ENCODE data around the gene ACACB. TPM values are rescaled to one million over a fixed set of nuclear protein-coding genes. Genes with fewer than 3 reads are reported as not detected.

ACACB gene
- total RNA-seq, 1 donor = 6.4 TPM

DNA sequence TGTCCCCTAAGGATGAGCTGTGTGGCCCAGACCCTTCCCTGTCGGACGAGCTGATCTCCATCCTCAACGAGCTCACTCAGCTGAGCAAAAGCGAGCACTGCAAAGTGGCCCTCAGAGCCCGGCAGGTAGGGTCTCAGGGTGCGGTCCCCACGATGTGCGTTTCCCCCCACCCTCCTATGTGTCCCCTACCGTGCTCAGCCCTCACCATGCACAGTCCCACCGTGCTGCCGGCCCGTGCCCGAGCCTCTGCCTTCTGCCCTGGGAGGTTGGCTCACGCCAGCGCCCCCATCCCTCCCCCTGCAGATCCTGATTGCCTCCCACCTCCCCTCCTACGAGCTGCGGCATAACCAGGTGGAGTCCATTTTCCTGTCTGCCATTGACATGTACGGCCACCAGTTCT, 106.1 kb downstream of the ACACB start:
- Histone ChIP-seq H3K27me3 (ENCODE audit: insufficient read depth, low read length) (no peaks in the 10 kb centered on the region), H3K9me3 (ENCODE audit: low read depth, low read length) (no peaks in the 10 kb centered on the region), H3K4me3 (ENCODE audit: low read length) (no peak overlapping the region), H3K4me1 (ENCODE audit: insufficient read depth, low read length) (no peaks in the 10 kb centered on the region)

DNA sequence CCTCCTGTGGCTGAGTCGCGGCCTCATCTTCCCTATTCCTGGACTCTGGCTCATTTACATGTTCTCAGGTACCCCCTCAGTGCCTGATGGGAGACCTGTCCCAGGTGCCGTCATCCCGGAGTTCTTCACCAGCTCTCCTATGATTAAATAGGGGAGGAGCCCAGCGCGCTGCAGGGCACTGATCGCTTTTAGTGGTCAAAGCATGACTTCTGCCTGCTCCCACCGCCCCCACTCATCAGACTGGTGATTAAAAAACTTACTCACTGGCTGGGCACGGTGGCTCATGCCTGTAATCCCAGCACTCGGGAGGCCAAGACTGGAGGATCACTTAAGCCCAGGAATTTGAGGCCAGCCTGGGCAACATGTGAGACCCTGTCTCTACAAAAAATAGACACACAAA, 106.8 kb downstream of the ACACB start:
- Histone ChIP-seq H3K4me3 (ENCODE audit: low read length) (no peak overlapping the region), H3K27me3 (ENCODE audit: insufficient read depth, low read length) (no peaks in the 10 kb centered on the region), H3K4me1 (ENCODE audit: insufficient read depth, low read length) (no peaks in the 10 kb centered on the region), H3K9me3 (ENCODE audit: low read depth, low read length) (no peaks in the 10 kb centered on the region)

DNA sequence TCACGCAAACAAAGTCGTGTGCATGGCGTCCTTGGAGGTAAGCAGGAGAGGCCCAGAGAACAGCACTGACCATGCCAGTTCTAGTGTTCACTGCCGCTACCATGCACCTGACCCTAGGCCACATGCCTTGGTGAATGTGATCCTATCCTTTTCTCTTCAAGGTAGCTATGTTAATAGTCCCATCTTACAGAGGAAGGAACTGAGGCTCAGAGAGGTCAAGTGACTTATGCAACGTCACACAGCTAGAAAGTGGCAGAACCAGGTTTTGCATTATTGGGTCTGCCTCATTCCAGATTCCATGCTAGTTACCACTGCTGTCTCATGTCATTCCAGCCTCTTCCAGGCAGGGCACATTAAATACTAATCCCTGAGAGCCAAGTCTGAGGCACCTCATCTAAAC, 107.5 kb downstream of the ACACB start:
- Histone ChIP-seq H3K4me3 (ENCODE audit: low read length) (no peak overlapping the region), H3K9me3 (ENCODE audit: low read depth, low read length) (no peaks in the 10 kb centered on the region), H3K4me1 (ENCODE audit: insufficient read depth, low read length) (no peaks in the 10 kb centered on the region), H3K27me3 (ENCODE audit: insufficient read depth, low read length) (no peaks in the 10 kb centered on the region)

DNA sequence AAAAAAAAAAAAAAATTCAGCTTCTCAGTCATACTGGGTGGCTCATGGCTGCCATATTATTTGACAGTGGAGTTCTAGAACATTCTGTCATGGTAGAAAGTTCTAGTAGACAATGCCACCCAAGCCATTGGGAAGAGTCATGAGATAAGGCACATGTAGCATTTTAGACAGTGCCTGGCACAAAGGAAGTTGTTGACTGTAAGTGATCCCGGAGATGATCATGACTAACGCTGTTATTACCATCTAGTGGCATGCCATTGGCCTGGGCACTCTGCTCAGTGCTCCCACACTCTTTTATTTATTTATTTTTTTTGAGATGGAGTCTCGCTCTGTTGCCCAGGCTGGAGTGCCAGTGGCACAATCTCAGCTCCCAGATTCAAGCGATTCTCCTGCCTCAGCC, 112.3 kb downstream of the ACACB start:
- H3K27me3 ChIP-seq (ENCODE audit: insufficient read depth, low read length) = no peaks in the 10 kb centered on the region
- H3K4me3 ChIP-seq (ENCODE audit: low read length) = no peak overlapping the region
- no peaks in the 10 kb centered on the region for H3K4me1 ChIP-seq (ENCODE audit: insufficient read depth, low read length)
- H3K9me3 ChIP-seq (ENCODE audit: low read depth, low read length) = no peaks in the 10 kb centered on the region

DNA sequence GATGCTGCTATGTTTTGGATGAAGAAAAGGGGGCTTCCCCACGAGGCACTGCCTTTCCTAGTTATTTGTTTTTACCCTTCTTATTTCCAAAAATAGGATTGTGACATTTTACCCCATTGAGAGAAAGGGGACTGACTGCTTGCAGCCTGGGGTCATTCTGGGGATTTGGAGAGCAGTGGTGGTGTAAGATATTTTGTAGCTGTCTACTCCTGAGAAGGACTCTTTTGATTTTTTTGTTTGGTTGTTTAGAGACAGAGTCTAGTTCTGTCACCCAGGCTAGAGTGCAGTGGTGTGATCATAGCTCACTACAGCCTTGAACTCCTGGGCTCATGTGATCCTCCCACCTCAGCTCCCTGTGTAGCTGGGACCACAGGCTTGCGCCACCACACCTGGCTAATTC, 113.8 kb downstream of the ACACB start:
- no peaks in the 10 kb centered on the region for H3K27me3 ChIP-seq (ENCODE audit: insufficient read depth, low read length)
- H3K4me3 ChIP-seq (ENCODE audit: low read length) = no peak overlapping the region
- no peaks in the 10 kb centered on the region for H3K9me3 ChIP-seq (ENCODE audit: low read depth, low read length)
- no peaks in the 10 kb centered on the region for H3K4me1 ChIP-seq (ENCODE audit: insufficient read depth, low read length)

DNA sequence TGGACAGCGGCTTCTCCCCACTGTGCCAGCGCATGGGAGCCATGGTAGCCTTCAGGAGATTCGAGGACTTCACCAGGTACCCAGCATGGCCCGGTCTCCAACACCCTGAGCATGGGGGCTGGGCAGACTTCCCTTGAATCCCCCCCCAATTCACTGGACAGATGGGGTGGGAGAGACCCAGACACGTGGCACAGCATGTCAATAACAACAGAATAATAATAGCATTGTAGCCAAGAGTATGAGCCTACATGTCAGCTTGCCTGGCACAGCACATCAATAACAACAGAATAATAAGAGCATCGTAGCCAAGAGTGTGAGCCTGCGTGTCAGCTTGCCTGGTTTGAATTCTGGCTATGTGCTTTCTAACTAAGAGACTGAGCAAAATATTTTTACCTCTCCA, 116.3 kb downstream of the ACACB start:
- Histone ChIP-seq H3K4me1 (ENCODE audit: insufficient read depth, low read length) (no peaks in the 10 kb centered on the region), H3K4me3 (ENCODE audit: low read length) (no peak overlapping the region), H3K9me3 (ENCODE audit: low read depth, low read length) (no peaks in the 10 kb centered on the region), H3K27me3 (ENCODE audit: insufficient read depth, low read length) (no peaks in the 10 kb centered on the region)

DNA sequence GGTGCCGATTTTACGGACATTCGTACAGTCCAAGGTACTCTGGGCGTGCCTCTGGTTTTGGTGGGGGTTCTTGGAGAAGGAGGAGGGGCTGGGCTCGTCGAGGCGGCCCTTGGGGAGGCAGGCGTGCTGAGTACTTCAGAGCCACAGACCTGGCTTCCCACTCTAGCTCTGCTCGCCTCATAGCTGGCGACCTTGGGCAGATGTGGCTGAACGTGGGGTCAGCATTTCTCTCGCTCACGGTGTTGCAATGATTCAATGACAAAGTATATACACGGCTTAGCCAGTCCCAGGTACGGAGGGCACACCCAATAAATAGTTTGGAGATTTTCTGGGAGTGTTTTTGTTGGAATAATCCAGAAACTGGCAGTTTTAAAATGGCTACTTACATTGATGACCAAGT, 117.6 kb downstream of the ACACB start:
- H3K9me3 ChIP-seq (ENCODE audit: low read depth, low read length) = no peaks in the 10 kb centered on the region
- no peak overlapping the region for H3K4me3 ChIP-seq (ENCODE audit: low read length)
- no peaks in the 10 kb centered on the region for H3K27me3 ChIP-seq (ENCODE audit: insufficient read depth, low read length)
- H3K4me1 ChIP-seq (ENCODE audit: insufficient read depth, low read length) = no peaks in the 10 kb centered on the region

DNA sequence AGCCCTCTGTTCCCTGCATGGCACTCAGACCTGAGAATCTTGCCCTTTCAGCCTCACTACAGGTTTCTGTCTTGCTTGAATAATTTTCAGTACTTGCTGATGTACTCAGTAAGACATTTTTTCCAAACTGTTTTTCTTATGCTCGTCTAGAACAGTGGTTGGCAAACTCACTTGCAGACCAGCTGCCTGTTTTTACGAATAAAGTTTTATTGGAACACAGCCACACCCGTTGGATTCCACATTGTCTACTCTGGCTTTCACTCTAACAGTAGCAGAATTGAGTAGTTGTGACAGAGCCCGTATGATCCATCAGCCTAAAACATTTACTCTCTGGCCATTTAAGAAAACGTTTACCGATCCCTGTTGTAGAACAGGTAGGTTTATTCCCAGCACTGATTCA, 119.9 kb downstream of the ACACB start:
- no peaks in the 10 kb centered on the region for H3K27me3 ChIP-seq (ENCODE audit: insufficient read depth, low read length)
- no peaks in the 10 kb centered on the region for H3K4me1 ChIP-seq (ENCODE audit: insufficient read depth, low read length)
- H3K4me3 ChIP-seq (ENCODE audit: low read length) = no peak overlapping the region
- H3K9me3 ChIP-seq (ENCODE audit: low read depth, low read length) = no peaks in the 10 kb centered on the region

DNA sequence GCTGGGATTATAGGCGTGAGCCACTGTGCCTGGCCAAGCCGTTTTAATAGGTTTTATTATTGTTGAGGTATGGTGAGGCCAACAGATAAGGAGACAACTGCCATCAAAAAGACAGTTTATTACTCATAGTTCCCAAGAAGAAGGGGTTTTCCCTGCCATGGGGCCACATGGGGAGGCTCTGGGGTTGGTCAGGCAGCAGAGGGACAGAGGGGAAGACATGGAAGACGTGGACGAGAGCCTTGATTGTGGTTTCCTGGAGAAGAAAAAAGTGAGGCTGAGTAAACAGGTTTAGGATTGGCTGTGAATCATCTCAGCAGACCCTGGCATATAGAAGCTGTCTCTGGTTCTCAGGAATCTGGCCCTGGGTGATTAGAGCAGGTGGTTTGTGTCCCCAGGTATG, 122.8 kb downstream of the ACACB start:
- H3K27me3 ChIP-seq (ENCODE audit: insufficient read depth, low read length) = no peaks in the 10 kb centered on the region
- no peaks in the 10 kb centered on the region for H3K9me3 ChIP-seq (ENCODE audit: low read depth, low read length)
- H3K4me1 ChIP-seq (ENCODE audit: insufficient read depth, low read length) = no peaks in the 10 kb centered on the region
- no peak overlapping the region for H3K4me3 ChIP-seq (ENCODE audit: low read length)

DNA sequence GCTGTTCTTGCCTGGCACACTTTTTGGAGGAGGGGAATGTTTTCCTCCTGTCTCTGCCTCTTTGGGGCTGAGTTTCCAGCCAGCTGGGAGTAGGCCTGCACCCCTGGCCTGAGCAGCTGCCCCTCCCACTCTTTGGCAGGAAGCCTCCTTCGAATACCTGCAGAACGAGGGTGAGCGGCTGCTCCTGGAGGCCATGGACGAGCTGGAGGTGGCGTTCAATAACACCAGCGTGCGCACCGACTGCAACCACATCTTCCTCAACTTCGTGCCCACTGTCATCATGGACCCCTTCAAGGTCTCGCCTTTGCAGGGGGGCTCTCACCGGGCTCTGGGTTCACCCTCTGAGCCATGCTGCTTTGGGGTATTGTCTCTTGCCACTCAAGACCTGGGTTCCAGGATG, 123.3 kb downstream of the ACACB start:
- Histone ChIP-seq H3K27me3 (ENCODE audit: insufficient read depth, low read length) (no peaks in the 10 kb centered on the region), H3K9me3 (ENCODE audit: low read depth, low read length) (no peaks in the 10 kb centered on the region), H3K4me1 (ENCODE audit: insufficient read depth, low read length) (no peaks in the 10 kb centered on the region), H3K4me3 (ENCODE audit: low read length) (no peak overlapping the region)

DNA sequence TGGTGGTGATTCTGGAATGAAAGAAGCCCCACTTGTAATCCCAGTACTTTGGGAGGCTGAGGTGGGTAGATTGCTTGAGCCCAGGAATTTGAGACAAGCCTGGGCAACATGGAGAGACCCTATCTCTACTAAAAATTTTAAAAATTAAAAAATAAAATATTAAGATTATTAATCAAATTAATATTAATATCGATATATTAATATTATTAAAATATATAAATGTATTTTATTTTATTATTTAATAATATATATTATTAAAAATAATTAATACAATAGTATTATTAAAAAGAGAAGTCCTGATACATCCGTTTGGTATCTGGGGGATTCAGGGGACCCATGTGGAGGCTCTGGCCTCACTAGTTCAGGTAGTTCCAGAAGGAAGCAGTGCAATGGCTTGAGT, 124.0 kb downstream of the ACACB start:
- Histone ChIP-seq H3K9me3 (ENCODE audit: low read depth, low read length) (no peaks in the 10 kb centered on the region), H3K4me3 (ENCODE audit: low read length) (no peak overlapping the region), H3K4me1 (ENCODE audit: insufficient read depth, low read length) (no peaks in the 10 kb centered on the region), H3K27me3 (ENCODE audit: insufficient read depth, low read length) (no peaks in the 10 kb centered on the region)

DNA sequence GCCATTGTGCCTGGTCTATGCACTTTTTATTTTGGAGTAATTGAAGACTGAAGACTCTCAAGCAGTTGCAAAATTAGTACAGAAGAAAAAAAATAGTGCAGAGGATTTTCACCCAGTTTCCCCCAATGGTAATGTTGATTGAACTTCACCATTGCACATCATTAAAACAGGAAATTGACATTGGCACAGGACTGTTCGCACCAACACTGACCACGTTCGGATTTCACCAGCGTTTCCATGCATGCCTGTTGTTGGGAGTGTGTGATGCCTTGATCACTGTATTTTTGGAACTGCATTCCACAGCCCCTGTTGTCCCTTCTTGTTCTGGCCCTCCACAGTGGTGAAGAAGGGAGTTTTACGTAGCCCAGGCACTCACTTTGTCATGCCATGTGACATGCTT, 125.5 kb downstream of the ACACB start:
- H3K9me3 ChIP-seq (ENCODE audit: low read depth, low read length) = no peaks in the 10 kb centered on the region
- no peak overlapping the region for H3K4me3 ChIP-seq (ENCODE audit: low read length)
- H3K27me3 ChIP-seq (ENCODE audit: insufficient read depth, low read length) = no peaks in the 10 kb centered on the region
- no peaks in the 10 kb centered on the region for H3K4me1 ChIP-seq (ENCODE audit: insufficient read depth, low read length)

DNA sequence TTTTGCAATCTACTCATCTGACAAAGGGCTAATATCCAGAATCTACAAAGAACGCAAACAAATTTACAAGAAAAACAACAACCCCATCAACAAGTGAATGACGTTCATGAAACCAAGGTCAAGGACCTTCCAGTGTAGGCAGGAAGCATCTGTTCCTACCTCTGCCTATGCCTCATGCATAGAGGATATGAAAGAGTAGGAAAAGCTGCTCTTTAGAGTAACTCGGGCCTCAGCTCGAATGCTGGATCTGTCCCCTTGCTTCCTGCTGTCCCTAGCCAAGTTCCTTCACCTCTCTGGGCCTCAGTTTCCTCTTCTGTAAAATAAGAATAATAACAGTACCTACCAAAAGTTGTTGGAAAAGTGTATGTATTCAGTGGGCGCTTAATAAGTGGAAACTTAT, 127.7 kb downstream of the ACACB start:
- Histone ChIP-seq H3K9me3 (ENCODE audit: low read depth, low read length) (no peaks in the 10 kb centered on the region), H3K27me3 (ENCODE audit: insufficient read depth, low read length) (no peaks in the 10 kb centered on the region), H3K4me3 (ENCODE audit: low read length) (no peak overlapping the region), H3K4me1 (ENCODE audit: insufficient read depth, low read length) (peaks cover 5% of the 10 kb centered on the region)

DNA sequence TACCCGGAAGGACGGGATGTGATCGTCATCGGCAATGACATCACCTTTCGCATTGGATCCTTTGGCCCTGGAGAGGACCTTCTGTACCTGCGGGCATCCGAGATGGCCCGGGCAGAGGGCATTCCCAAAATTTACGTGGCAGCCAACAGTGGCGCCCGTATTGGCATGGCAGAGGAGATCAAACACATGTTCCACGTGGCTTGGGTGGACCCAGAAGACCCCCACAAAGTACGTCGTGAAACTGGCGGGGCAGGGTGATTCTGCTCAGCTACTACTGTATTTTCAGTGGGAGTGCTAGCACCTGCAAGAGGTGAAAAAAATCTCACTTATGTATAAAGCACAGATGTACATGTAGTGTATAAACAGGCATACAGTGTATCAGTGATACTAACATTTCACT, 129.8 kb downstream of the ACACB start:
- Histone ChIP-seq H3K4me1 (ENCODE audit: insufficient read depth, low read length) (peaks cover 6% of the 10 kb centered on the region), H3K9me3 (ENCODE audit: low read depth, low read length) (no peaks in the 10 kb centered on the region), H3K27me3 (ENCODE audit: insufficient read depth, low read length) (no peaks in the 10 kb centered on the region), H3K4me3 (ENCODE audit: low read length) (no peak overlapping the region)

DNA sequence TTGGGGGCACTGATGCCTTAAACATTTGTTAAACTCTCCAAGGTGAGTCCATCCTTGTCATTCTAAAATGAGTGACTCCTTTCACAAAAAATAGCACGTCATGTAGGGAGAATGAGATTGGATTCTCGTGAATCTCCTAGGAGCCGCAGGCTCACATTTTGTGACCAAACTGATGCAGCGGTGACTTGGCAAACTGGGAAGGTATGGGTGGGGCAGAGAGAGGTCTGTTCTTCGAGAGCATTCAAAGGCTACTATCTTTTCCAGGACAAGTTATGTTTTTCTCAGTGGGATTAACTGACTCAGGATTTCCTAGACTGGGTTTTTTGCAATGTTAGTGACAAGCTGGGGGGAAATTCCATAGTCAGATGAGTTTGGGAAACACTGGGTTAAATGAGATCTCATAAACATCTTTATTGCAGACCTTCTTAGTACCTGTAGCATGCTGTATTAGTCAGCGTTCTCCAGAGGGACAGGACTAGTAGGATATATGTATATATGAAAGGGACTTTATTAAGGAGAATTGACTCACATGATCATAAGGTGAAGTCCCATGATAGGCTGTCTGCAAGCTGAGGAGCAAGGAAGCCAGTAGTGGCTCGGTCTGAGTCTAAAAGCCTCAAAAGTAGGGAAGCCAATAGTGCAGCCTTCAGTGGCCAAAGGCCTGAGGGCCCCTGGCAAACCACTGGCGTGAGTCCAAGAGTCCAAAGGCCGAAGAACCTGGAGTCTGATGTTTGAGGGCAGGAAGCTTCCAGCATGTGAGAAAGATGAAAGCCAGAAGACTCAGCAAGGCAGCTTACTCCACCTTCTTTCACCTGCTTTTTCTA, 131.7 kb downstream of the ACACB start:
- Histone ChIP-seq H3K27me3 (ENCODE audit: insufficient read depth, low read length) (no peaks in the 10 kb centered on the region), H3K4me1 (ENCODE audit: insufficient read depth, low read length) (peaks cover 6% of the 10 kb centered on the region), H3K9me3 (ENCODE audit: low read depth, low read length) (no peaks in the 10 kb centered on the region), H3K4me3 (ENCODE audit: low read length) (no peak overlapping the region)

DNA sequence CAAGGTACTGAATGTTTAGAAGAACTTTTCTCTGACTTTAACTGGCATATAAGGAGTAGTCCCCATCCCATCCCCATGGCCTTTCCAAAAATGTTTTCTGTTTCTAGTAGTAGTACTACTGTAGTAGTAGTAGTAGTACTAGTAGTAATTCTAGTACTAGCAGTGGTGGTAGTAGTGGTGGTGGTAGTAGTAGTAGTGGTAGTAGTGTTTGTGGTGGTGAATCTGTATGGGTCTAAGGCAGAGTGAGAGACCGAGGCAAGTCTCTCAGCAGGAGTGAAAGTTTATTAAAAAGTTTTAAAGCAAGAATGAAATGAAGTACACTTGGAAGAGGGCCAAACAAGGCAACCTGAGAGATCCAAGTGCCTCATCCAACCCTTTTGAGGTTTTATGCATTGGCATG, 134.1 kb downstream of the ACACB start:
- Histone ChIP-seq H3K9me3 (ENCODE audit: low read depth, low read length) (peaks cover 5% of the 10 kb centered on the region), H3K4me1 (ENCODE audit: insufficient read depth, low read length) (peaks cover 6% of the 10 kb centered on the region), H3K27me3 (ENCODE audit: insufficient read depth, low read length) (no peaks in the 10 kb centered on the region), H3K4me3 (ENCODE audit: low read length) (no peak overlapping the region)
